Neural progenitor cell (in vitro differentiated cells): ENCODE data around the gene ROR2.

Source experiments
- CTCF ChIP-seq: fragments of 200-600 bp; sonication (generic); IDR thresholded peaks from 2 replicates; pipeline ENCODE4 v1.5.1; 2017; ENCODE audit warnings: antibody characterized with exemption, mild to moderate bottlenecking
- EZH2 ChIP-seq: fragments of 200-600 bp; sonication (generic); IDR thresholded peaks from 2 replicates; pipeline ENCODE4 v1.6.1; 2017; ENCODE audit warnings: antibody characterized with exemption, mild to moderate bottlenecking, moderate library complexity
- EZH2phosphoT487 ChIP-seq: fragments of 200-600 bp; sonication (generic); IDR thresholded peaks from 2 replicates; pipeline ENCODE4 v1.6.1; 2017; ENCODE audit warnings: antibody characterized with exemption

- TF ChIP-seq CTCF (no peak), EZH2 (no peak), EZH2phosphoT487 (no peak)
Observed at GRCh38 chr9:91856419-91856818, 93.6 kb downstream of the ROR2 start.
